HG03442 (cell line): ENCODE data around the gene EYA4.

Experiments
- ATAC-seq: cut with Tn5 transposase; IDR thresholded peaks from one replicate; pipeline ENCODE4 v1.9.1; 2021; ENCODE audit warnings: mild to moderate bottlenecking, moderate library complexity; ENCODE audit not compliant: unreplicated experiment

EYA4 gene

DNA sequence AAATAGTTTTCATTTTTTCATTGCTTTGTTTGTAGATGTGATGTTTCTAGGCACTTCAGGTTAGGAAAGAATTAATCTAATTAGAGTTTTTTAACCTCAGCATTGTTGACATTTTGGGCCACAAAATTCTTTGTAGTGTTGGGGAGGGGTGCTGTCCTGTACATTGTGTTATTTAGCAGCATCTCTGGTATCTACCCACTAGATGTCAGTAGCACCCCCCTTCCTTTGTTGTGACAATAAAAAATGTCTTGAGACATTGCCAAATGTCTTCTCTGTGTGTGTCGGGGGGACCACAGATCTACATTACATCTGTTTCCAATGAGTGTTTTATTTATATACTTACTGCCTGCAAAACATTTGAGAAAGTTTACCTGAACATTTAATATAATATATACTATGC is 45.6 kb downstream of the EYA4 start:
- no peak for ATAC-seq

DNA sequence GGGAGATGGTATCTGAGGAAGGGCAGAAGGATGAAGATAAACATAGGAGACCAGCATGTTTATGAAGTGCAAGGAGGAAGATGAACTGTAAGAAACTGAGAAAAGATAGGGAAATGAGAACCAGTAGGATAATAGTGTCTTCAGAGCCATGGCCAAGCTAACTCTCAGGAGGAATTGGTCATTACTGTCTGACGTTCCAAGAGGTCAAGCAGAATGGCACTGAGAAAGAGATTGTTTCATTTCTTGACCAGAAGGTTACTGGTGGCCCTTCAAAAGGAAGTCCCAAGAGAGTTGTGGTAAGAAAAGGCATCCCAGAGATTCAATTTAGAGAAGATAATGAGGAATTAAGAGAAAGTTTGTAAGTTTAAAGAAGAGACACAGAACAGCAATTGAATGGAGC is 47.5 kb downstream of the EYA4 start:
- no peak for ATAC-seq

DNA sequence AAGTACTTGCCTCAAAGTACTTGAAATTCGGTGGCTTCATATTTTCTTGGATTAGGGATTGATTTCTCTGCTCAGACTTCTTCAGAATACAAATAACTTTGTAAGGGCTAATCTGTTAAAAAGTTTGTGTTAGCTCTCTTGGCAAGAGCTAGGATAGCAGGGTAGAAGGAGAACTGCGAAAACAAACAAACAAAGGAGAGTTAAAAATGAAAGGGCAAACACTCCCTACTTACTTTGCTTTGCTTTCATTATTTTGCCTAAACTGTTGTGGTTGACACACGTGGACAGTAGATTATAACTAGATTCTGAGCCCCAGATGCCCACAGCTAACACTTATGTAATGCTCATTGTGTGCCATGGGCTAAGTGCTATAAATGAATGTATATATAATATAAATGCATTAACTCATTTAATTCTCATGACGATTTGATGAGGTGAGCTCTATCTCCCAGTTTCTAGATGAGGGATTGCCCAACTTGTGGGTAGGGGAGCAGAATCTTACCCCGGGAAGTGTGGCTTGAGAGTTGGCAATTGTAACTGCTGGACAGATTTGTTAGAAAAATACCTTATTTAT is 48.7 kb downstream of the EYA4 start:
- ATAC-seq, result no peak

DNA sequence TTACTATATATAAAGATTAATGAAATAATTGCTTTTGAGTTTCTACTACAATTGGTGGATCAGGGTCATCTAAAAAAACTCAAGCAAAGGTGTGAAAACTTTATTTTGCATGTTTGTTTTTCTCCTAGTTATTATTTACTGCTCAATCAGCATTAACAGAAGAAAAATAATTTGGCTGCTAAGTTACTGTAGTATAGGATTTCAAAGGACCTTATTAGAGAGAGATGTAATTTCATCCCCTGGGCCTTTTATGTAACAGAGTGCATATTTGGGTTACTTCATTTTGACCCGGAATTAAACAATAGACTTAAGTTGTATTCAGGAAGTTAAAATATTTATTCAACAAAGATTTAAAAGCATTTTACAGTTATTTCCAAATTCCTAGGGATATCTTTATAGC is 49.8 kb downstream of the EYA4 start:
- no peak for ATAC-seq

DNA sequence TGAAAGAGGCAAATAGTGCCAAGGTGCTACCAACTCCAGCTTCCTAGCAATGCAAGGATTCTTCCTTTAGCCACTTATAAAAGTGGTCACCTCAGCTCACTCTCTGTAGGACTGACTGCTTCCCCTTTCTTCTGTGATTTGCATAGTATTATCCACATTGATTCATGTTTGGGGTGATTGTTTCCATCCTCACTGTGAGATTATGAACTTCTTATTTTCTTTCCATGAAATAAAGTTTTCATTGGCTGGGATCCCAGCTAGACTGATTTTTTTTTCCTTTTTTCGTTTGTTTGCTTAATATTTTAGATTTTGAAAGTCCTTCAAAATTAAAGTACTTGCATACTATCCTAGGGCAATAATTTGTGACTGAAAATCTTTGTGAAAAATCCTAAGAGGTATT is 50.5 kb downstream of the EYA4 start:
- no peak for ATAC-seq

DNA sequence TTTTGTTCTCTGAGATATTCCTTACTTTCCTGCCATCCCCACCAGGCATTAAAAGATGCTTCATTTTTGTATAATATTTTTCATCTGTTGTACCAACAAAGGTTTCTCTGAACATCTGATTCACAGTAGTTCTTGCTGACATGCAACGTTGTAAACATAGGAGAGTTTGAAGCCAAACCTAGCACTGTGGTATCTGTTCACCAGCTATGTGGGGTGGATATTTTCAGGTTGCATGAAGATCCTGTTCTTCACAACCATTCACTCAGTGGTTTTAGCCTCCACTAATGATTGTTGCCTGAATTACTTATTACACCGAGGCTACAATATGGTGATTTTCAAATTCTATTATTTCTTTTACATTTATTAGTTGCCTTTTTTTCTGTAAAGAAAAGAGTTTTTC is 56.5 kb downstream of the EYA4 start:
- ATAC-seq, result no peak

DNA sequence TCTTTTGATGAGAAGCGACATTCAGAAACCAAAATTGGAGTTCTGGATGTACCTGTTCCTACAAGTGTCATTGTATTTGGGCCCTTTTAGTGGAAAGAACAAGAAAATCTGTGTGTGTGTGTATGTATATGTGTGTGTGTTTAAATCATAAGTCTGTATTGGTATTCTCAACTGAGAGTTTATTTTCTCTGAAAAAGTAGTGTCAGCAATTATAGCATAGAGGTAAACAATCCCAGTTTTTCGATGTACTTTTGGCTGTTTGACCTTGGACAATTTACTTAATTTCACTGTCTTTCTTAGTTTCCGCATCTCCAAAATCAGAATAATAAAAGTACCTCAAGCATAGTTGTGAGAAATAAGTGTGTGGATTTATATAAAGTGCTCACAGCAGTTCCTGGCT is 57.2 kb downstream of the EYA4 start:
- ATAC-seq, result no peak

DNA sequence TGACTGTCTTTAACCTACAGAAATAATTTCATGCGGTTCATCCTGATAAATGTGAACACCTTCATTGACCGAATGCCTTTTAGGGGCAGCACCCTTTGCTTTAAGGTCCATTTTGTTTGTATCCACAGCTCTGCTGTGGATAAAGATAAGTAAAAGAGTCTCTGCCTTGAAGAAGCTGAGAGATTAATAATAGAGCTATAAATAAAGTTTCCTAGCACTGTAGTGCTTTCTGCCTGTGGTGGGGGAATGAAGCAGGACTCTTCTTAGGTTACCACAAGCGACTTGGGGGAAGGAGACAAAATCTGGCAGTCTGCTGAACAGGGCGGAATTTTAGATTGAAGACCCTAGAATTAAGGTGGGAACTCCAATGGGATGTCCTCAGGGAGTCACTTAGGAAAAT is 57.6 kb downstream of the EYA4 start:
- no peak for ATAC-seq

DNA sequence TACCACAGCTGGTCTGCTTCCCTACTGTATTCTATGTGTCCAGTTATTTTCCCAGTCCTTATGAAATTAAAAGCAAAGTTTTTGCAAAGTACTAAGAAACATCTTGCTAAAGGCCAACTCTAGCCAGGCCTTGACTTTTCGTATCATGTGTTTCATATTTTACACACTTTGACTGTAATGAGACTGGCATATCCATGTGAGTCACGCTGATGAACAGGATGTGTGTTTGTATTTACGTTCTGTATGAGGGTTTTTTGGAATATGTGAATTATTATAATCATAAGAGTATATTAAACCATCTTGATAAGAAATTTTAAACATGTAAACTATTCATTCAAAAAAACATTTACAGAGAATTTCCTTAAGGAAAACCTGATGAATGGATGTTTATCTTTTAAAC is 59.7 kb downstream of the EYA4 start:
- no peak for ATAC-seq

DNA sequence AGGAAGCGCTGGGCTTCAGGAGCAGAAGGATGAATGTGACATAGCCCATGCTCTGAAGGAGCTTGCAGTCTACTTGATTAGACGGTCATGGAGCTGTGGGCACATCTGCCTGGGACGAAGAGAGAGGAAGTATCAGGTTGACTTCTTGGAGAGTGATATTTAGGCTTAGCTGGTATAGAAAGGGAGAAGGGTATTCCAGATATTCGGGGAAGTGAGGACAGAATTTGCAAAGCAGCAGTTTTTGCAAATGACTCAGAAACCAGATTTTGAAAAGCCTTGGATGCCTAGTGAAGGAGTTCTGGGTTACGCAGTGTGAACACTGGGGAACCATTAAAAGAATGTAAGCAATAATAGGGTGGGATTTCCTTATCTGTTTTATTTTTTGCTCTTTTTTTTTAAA is 60.7 kb downstream of the EYA4 start:
- no peak for ATAC-seq

DNA sequence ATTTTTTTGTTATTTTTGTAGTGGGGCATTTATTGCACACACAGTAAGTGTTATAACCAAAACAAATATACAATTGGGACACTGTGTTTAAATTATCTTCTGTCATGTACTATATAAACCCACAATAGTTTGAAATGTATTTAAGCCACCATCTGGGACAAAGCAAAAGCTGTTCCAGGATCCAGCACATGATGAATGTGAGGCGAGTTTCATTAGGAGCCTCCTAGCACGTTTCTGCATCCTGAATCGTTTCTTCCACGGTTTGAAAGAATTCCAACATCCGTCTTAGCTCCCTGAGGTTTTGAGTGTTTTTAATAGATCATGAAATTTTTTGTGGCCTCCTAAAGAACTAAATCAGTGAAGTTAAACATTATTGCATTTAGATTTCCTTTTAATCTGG is 65.8 kb downstream of the EYA4 start:
- ATAC-seq, result no peak

DNA sequence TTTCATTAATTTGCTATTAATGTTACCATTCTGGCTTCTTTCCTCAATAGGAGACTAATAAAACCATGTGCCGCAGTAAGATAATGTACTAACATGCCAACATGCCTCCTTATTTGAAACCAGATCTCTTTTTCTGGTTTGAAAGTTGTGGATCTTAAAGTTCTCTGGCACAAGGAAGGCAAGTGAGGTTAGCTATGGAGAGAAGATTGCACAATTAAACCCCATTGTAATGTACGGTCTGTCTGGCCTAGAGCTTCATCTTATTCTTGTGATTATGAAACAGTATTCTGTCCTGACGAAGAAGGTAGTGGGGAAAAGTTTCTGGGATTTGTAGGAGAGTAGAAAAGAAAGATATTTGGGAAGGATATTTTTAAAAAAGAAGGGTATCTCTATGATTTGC is 68.4 kb downstream of the EYA4 start:
- ATAC-seq, result no peak

DNA sequence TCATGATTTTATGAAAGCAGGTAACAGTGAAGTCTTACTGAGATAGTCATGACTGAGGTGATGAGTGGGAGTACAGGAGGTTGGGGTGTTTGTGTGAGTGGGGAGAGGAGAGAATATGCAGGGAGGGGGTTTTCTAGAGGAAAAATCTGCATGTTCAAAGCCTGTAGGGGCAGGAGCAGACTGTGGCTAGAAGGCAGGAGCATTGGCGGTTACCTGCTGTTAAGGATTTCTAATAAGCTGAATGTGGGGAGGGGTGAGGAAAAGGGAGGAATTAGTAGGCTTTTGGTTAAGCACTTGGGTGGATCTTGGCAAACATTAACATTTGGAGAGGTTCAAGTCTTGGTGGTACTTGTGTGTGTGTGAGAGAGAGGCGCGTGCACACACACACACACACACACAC is 70.8 kb downstream of the EYA4 start:
- ATAC-seq, result no peak

DNA sequence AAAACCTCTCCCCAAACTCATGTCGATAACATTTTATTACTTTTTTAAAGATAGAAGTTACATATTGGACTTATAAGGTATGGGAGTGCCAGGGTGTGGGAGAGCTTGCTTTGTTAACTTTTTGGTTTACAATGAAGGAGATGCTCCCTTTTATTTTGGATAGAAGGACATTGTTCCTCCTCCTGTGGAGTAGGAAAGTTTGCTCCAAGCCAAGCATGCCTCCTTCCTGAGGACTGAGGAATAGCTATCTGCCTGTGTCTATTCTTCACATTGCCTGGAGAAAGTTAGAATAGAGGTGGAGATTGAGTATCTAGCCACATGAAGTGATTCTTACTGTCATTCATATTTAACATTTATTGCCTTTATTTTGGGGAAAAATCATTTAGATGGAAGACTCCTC is 71.9 kb downstream of the EYA4 start:
- ATAC-seq, result no peak

DNA sequence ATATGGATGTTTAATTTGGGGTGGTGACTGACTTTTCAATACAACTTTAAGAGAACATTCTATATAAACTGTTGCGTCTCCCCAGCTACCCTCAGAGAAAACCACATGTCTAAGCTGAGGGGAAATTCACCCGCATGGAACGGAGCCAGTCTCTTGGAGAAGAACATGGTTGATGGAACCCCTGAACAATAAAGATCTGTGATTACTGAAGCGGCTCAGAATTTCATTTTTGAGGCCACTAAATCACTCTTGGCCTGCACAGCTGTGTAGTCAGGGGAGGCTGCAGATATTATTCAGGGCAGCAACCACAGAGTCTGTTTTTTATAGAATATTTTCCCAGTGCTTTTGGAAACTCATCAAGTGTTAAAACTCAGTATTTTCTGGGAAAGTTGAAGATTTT is 73.8 kb downstream of the EYA4 start:
- no peak for ATAC-seq

DNA sequence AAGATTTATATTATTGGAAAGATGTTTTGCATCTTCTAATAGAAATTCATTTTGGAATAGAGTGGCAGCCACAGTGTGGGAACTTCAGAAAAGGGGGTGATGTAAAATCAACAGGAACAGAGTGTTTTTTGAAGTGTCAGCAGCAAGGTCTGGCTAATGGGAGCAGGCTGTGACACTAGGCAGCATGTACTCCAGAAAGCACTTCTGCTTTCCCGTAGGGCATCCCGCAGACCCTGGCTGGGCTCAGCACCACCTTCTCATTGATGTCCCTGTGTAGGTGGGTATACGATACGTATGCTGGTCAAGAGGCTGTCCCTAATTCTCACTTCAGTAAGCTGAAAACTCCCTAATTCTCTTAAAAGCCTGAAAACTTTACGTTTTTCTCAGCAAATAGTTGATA is 74.7 kb downstream of the EYA4 start:
- ATAC-seq, result no peak

DNA sequence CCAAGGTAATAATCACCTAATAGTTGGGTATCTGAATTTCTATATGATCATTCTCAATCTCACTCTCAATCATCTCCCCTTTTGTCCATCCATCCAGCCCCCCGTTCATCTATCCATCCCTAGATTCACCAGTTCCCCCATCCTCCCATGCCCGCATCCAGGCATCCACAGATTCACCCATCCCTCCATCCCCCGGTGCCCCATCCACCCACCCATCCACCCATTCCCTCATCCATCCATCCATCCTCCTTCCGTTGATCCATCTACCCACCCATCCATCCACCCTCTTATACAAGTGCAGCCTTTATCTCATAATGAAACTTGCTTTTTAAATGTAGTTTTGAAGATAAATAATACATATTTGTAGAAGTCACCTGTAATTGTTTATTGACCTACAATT is 76.5 kb downstream of the EYA4 start:
- no peak for ATAC-seq

DNA sequence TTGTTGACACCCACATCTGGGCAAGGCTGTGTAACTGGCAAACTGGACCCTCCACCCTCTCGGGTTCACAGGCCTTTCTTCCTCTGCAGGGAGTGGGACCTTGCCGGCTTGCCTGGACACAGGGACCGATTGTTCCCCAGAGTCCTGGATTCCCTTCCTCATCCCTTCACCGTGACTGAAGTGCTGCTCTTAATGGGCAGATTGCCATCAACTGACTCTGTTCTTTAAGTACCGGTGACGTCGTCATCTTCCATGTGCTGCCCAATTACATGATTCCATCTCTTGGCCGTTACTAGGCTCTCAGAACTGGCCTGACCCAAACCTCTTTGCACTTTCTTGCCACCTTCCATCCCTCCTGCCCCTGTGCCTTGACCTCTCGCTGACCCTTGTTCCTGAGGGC is 85.4 kb downstream of the EYA4 start:
- ATAC-seq, result no peak

DNA sequence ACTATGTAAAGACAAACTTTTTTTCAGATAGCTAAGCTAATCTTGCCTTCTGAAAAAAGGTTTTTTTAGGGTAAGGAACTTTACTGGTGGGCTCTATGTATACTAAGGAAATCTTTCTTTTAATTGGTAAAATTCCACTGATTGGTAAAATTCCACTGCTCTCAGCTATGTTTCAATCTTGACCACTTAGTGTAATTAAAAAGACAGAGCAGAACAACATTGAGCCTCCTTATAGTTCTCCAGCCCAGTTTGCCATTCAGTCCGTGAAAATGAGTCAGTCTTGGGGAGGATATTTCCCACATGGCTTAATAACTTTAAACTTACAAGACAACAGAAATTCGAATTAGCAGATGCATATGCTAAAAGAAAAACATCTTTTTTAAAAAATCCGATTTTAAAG is 92.7 kb downstream of the EYA4 start:
- no peak for ATAC-seq

DNA sequence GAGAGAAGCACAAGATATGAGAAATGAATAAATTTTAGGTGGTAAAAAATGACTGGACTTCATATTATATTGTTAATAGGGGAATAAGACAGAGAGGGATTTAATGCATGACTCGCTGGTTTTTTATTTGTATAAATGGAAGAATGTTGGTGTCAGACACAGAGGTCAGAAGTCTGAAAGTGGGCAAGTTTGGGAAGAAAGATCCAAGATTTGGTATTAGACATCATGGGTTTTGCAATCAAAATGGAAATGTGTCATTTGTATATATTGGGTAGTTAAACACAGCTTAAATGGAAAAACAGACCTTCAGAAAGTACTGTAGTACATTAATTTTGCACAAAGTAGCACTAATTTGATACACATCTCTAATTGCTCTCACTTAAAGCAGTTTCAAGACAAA is 96.2 kb downstream of the EYA4 start:
- ATAC-seq, result no peak

DNA sequence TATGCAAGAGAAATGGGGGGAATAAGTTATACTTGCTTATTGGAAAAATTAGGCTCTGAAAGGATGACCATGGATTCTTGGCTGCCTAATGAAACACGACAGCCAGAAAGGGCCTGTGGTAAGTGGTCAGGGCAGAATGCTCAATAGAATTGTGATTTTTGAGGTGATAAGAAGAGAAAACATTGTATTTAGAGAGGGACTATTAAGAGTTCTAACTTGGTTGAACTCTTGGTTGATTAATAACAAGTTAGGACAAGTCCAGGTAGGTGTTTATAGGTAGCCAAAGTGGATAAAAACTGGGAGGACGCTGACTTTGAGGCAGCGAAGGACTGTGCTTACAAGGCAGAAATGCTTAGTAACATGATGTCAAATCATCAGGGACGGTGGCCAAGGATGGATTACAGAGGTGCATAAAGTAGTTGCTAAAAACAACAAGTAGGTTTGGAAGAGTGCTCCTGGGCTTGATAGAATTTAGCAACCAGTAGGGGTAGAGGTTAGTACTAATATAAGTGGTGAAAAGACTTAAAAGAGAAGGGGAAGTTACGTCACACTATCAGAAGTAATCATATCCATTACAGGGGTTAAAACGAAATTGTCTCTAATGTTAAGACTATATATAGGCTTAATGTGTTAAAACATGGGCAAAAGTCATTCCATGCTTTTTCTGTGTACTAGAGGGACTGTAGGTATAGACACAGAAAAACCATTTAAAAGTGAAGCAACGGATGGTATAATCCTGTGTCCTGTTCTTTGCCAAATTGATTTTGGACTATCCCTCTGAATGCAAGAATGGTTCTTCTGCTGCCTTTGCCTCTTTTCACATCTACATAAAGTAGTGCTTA is 98.6 kb downstream of the EYA4 start:
- no peak for ATAC-seq

DNA sequence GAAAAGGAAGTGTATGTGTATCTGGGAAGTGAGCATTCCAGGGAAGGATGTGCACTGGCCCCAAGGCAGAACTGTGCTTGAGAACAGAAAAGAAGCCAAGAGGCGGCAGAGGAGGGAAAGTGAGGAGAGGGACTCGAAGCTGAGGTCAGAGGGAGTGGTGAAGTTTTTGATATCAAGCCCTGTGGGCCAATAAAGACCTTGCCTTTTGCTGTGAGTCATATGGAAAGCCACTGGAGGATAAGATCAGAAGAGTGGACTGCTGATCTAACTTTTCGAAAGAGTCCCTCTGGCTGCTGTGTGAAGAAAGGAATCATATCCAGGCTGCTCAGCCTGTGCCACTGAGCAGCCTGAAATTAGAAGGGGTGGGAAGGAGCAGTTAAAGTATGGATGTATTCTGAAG is 99.4 kb downstream of the EYA4 start:
- ATAC-seq, result no peak

DNA sequence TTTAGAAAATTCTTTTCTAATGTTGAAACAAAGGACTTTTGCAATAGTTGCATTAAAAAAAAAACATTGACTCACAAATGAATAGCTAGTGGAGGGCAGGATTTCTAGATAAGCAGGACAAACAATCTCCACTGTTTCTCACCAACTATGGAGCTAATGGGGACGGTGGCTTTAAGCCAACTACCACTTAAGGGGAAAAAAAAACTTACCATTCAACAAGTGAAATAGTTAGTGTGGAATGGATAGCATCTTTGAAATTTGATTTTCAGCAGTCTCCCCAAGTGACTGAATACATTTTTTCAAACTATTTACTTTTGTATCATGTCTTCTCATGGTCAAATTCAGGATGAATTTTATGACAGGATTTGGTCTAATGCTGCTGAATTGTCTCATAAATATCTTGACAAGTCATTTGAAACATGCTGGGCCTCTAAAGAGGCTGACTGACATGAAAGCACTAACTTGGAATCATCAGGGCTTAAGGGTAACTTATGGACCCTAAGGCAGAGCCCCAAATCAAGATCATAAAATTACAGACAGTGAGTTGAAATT is 100.5 kb downstream of the EYA4 start:
- no peak for ATAC-seq
